Heart right ventricle (tissue), 16 donors: Measurements from ENCODE around the gene TBC1D22A. TPM values are rescaled to one million over a fixed set of nuclear protein-coding genes. Genes with fewer than 3 reads are reported as not detected.

Experiments used
- ATAC-seq, 8 donors: fragments of 200-7000 bp; cut with Tn5 transposase; one replicate each; pipeline ENCODE4 v1.9.1; 2020; ENCODE audit warnings: mild to moderate bottlenecking in 8 of 8, moderate library complexity in 8 of 8, moderate number of reproducible peaks in 1 of 8
- DNase-seq, 2 donors: peaks; one replicate each; pipeline ENCODE4 v3.0.0-alpha.2; 2020
- H3K27ac ChIP-seq, 10 donors: fragments of 200-600 bp; sonication (generic) in 2 of 10; one replicate each; pipeline versions ENCODE4 v1.5.0 to v1.8.0; 2020 to 2022; ENCODE audit warnings: mild to moderate bottlenecking in 3 of 10
- H3K27me3 ChIP-seq, 7 donors: fragments of 200-600 bp; one replicate each; pipeline ENCODE4 v1.8.0; 2021 to 2022; ENCODE audit warnings: mild to moderate bottlenecking in 2 of 7
- H3K36me3 ChIP-seq, 9 donors: fragments of 200-600 bp; sonication (generic) in 1 of 9; one replicate each; pipeline versions ENCODE4 v1.5.0 to v1.8.0; 2020 to 2022; ENCODE audit warnings: mild to moderate bottlenecking in 2 of 9
- H3K4me1 ChIP-seq, 9 donors: fragments of 200-600 bp; sonication (generic) in 1 of 9; one replicate each; pipeline versions ENCODE4 v1.5.0 to v1.8.0; 2020 to 2022; ENCODE audit warnings: mild to moderate bottlenecking in 4 of 9
- H3K4me3 ChIP-seq, 10 donors: fragments of 200-600 bp; sonication (generic) in 2 of 10; one replicate each; pipeline versions ENCODE4 v1.5.0 to v1.8.0; 2020 to 2022; ENCODE audit warnings: mild to moderate bottlenecking in 7 of 10, moderate library complexity in 2 of 10
- H3K9me3 ChIP-seq, 11 donors: fragments of 200-600 bp in 10 of 11; sonication (generic) in 2 of 11; one replicate each; pipeline versions ENCODE4 v1.5.0 to v1.8.0; 2013 to 2022; ENCODE audit warnings: mild to moderate bottlenecking in 2 of 11, control low read depth in 1 of 11, moderate library complexity in 1 of 11
- CTCF ChIP-seq, 9 donors: fragments of 200-600 bp; sonication (generic) in 2 of 9; IDR thresholded peaks; one replicate each; pipeline versions ENCODE4 v1.5.0 to v1.8.0; 2021 to 2022; ENCODE audit warnings: antibody characterized with exemption in 9 of 9, mild to moderate bottlenecking in 5 of 9, moderate library complexity in 1 of 9
- WGBS, 2 donors: extraction: QIAGEN DNeasy Blood & Tissue Kit; methylation state at CpG; one replicate each; pipeline ENCODE4 v1.1.7; 2013; ENCODE audit warnings: inconsistent platforms in 1 of 2; 5-methylcytosine and 5-hydroxymethylcytosine counted together
- intact Hi-C, 10 donors: fragments of 100-400 bp; cut with DNase I; formaldehyde crosslinking; loops; one replicate each; pipeline versions ENCODE4 v1.11.1 to v1.14.2; 2022
- polyA plus RNA-seq, 2 donors: library from polyadenylated mRNA; stranded (reverse); fragments of 200-250 nt; gene quantifications; one replicate each; pipeline ENCODE4 v1.2.3, GENCODE V29; 2013
- total RNA-seq, 10 donors: library from RNA; stranded (reverse); fragmentation: NEBNext Ultra II Directional in 3 of 10; extraction: Animal tissue kit (Norgen Biotek cat#: 25700) in 3 of 10; gene quantifications; one replicate each; pipeline versions ENCODE4 v1.2.1 to v1.2.4, GENCODE V29; 2021 to 2023
- donor health status: Arrhythmogenic right ventricular cardiomyopathy.
- donor health status: ischemic (EF 13 %, LVEDD 7.1; RV severe dilation, severe dysfunction).
- donor health status: healthy with polysubstance abuse.
- donor health status: DM: no; HTN: yes; CAD: no.
- donor health status: DM: no; HTN: no; CAD: no.
- donor health status: ischemic (EF 25% LVEDD 6.9; RV normal size, moderate dysfunction).
- donor health status: ischemic (EF 25% LVEDD 5.7; RV mildly dilated, moderate dysfunction).
- donor health status: healthy.
- donor health status: DM: yes; HTN: yes; CAD: no.
- donor health status: Ischemic cardiomyopathy.
- donor health status: ischemic (EF 35%, LVEDD 5.7; RV mildly dilated, moderate dysfunction).
- donor health status: nonischemic (EF 11% LVEDD 7.7; RV severe dilation, severe dysfunction).
- donor health status: DM: yes; HTN: yes; CAD: no.
- donor health status: PGD.
- donor health status: ischemic (EF 29% LVEDD 5.4; RV normal size, mild dysfunction).
- donor health status: nonischemic (EF 23%, LVEDD 6.1; RV moderate dilation, normal function).

The TBC1D22A gene
- total and polyA plus RNA-seq, 12 donors: 7.2 to 27.9 (median 17.9) TPM

- intact Hi-C loops: no loop called here
- Histone ChIP-seq H3K27me3 (no peaks in the 10 kb centered on the region), H3K4me1 (peaks cover 5 to 36% (median 16%) of the 10 kb centered on the region in 9 donors), H3K9me3 (peaks cover 0 to 8% (median 0%) of the 10 kb centered on the region in 11 donors), H3K36me3 (no peaks in the 10 kb centered on the region), H3K27ac (no peak overlapping the region), H3K4me3 (no peak overlapping the region)
- TF ChIP-seq CTCF (IDR thresholded peaks at IDR 0.05): no peak
- ATAC-seq (no peak), DNase-seq (no peak)
- 70 to 82% methylated on average over 10 of the region's 10 CpGs for WGBS, 2 donors
These were observed 389.0 kb downstream of the TBC1D22A start for GRCh38 chr22:47151490-47151889.

GRCh38 chr22:47152236-47152635 is 389.8 kb downstream of the TBC1D22A start:
- Histone ChIP-seq H3K4me3 (no peak overlapping the region), H3K27me3 (no peaks in the 10 kb centered on the region), H3K36me3 (no peaks in the 10 kb centered on the region), H3K27ac (no peak overlapping the region), H3K9me3 (peaks cover 0 to 8% (median 0%) of the 10 kb centered on the region in 11 donors), H3K4me1 (peaks cover 5 to 36% (median 16%) of the 10 kb centered on the region in 9 donors)
- ATAC-seq: no peak
- no peak for TF ChIP-seq CTCF (IDR thresholded peaks at IDR 0.05)
- intact Hi-C loops: no loop called here
- no peak for DNase-seq
- 96% methylated on average over 17 of the region's 17 CpGs for WGBS, 2 donors

GRCh38 chr22:47152938-47153337 is 390.5 kb downstream of the TBC1D22A start:
- no peak overlapping the region for H3K27ac ChIP-seq
- no peaks in the 10 kb centered on the region for H3K36me3 ChIP-seq
- TF ChIP-seq CTCF (IDR thresholded peaks at IDR 0.05): no peak
- DNase-seq (no peak), ATAC-seq (no peak)
- no peaks in the 10 kb centered on the region for H3K27me3 ChIP-seq
- no peak overlapping the region for H3K4me3 ChIP-seq
- H3K4me1 ChIP-seq: peaks cover 5 to 36% (median 16%) of the 10 kb centered on the region in 9 donors
- intact Hi-C loops: no loop called here
- 65 to 67% methylated on average over 6 of the region's 6 CpGs for WGBS, 2 donors
- peaks cover 0 to 8% (median 0%) of the 10 kb centered on the region in 11 donors for H3K9me3 ChIP-seq

- ATAC-seq: peak in 6 of 8 donors; percentile 15 to 39 (median 28)
- Histone ChIP-seq H3K4me1 (peaks cover 5 to 33% (median 16%) of the 10 kb centered on the region in 9 donors), H3K9me3 (peaks cover 0 to 8% (median 0%) of the 10 kb centered on the region in 11 donors), H3K4me3 (peak overlapping the region in 5 of 10 donors; percentile 8 to 41 (median 26)), H3K27ac (peak overlapping the region in 2 of 10 donors; percentile 7 to 65), H3K36me3 (peaks cover 0 to 9% (median 0%) of the 10 kb centered on the region in 9 donors), H3K27me3 (no peaks in the 10 kb centered on the region)
- intact Hi-C loops: no loop called here
- no peak for TF ChIP-seq CTCF (IDR thresholded peaks at IDR 0.05)
- no peak for DNase-seq
- 57 to 62% methylated on average over 23 of the region's 23 CpGs for WGBS, 2 donors
These were observed 391.5 kb downstream of the TBC1D22A start for GRCh38 chr22:47153854-47154525.
